HCEC 1CT (cell line): ENCODE data around the gene PSMA8.
A peak's percentile ranks its signal among the peaks of the same experiment; 100 is the strongest.
"Not testable (repeated sequence)": the region's sequence is repeated elsewhere in the genome, so short reads cannot be mapped to it uniquely, and the experiment has no call there.

Experiments
- DNase-seq: peaks from one replicate; pipeline ENCODE4 v3.0.0-alpha.2; 2017

PSMA8 gene

GRCh38 chr18:26176134-26176533 is 42.5 kb downstream of the PSMA8 start:
- no peak for DNase-seq

GRCh38 chr18:26181343-26181826 is 47.7 kb downstream of the PSMA8 start:
- no peak for DNase-seq

GRCh38 chr18:26183395-26184112 is 49.9 kb downstream of the PSMA8 start:
- DNase-seq: no peak

- DNase-seq: peak; percentile 7
These were observed 51.6 kb downstream of the PSMA8 start for GRCh38 chr18:26185267-26185666.

DNA sequence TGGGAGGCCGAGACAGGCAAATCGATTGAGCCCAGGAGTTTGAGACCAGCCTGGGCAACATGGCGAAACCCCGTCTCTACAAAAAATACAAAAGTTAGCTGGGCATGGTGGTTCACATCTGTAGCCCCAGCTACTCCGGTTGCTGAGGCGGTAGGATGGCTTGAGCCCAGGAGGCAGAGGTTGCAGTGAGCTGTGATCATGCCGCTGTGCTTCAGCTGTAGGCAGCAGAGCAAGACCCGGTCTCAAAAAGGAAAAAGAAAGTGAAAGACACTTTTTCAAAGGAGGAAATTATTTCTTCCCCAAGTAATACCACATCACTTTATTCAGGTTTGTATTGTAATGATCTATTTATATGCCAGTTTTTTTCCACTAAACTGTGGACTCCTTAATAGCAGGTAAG is 56.8 kb downstream of the PSMA8 start:
- DNase-seq: no peak

- DNase-seq: no peak
These were observed 58.6 kb downstream of the PSMA8 start for GRCh38 chr18:26192233-26192632.

GRCh38 chr18:26196605-26197004 is 62.9 kb downstream of the PSMA8 start:
- DNase-seq: no peak

DNA sequence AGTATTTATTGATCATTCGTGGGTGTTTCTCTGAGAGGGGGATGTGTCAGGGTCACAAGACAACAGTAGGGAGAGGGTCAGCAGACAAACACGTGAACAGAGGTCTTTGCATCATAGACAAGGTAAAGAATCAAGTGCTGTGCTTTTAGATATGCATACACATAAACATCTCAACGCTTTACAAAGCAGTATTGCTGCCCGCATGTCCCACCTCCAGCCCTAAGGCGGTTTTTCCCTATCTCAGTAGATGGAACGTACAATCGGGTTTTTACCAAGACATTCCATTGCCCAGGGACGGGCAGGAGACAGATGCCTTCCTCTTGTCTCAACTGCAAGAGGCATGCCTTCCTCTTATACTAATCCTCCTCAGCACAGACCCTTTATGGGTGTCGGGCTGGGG is 68.3 kb downstream of the PSMA8 start:
- not testable (repeated sequence) for DNase-seq

GRCh38 chr18:26205318-26205717 is 71.6 kb downstream of the PSMA8 start:
- no peak for DNase-seq

DNA sequence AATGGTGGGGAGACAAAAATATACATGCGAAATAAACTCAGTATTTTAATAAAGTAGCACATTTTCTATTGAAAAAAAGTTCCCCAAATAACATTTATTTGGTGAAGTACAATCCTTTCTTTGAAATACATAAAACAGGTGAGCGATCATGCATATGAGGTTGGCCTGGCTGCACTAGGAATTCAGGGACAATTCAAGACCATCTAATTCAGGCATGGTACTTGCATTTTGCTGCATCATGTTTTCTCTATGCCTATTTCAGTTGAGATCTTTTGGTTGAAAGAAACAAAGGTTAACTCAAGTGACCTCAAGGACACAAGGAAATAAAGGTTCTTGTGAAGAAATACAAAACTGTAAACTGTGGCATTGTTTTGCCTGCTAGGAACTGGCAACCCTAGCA is 72.8 kb downstream of the PSMA8 start:
- DNase-seq: no peak

- DNase-seq: no peak
These were observed 74.3 kb downstream of the PSMA8 start for GRCh38 chr18:26207937-26208336.

DNA sequence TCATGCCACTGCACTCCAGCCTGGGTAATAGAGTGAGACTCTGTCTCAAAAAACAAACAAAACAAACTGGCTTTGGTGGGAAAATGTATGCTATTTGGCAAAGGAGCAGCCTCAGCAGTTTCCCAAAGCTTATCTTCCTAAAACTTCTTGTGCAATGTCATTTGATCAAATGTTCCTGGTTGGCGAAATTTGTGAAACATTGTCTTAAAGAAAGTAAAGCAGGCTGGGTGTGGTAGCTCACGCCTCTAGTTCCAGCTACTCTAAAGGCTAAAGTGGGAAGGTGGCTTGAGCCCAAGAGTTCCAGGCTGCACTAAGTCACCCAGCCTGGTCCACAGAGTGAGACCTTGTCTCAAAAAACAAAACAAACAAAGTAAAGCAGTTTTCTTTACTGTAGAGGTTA is 75.3 kb downstream of the PSMA8 start:
- DNase-seq: no peak

- DNase-seq: no peak
These were observed 76.5 kb downstream of the PSMA8 start for GRCh38 chr18:26210147-26210546.

GRCh38 chr18:26215247-26215970 is 81.7 kb downstream of the PSMA8 start:
- no peak for DNase-seq

- DNase-seq: no peak
These were observed 91.5 kb downstream of the PSMA8 start for GRCh38 chr18:26225022-26225693.

DNA sequence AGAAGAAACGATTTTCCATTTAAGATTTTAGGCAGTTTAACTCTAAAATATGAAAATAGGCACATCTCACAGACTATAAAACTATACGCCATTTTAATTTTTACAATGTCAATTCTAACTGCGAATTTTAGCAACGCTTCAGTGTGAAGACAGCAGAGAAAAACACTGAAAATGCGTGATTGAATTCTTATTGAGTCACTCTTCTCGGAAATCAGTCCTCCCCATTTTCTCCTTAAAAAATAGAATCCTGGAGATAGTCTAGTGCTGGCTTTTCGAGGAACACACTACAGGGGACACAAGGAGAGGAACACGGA is 92.2 kb downstream of the PSMA8 start:
- no peak for DNase-seq

DNA sequence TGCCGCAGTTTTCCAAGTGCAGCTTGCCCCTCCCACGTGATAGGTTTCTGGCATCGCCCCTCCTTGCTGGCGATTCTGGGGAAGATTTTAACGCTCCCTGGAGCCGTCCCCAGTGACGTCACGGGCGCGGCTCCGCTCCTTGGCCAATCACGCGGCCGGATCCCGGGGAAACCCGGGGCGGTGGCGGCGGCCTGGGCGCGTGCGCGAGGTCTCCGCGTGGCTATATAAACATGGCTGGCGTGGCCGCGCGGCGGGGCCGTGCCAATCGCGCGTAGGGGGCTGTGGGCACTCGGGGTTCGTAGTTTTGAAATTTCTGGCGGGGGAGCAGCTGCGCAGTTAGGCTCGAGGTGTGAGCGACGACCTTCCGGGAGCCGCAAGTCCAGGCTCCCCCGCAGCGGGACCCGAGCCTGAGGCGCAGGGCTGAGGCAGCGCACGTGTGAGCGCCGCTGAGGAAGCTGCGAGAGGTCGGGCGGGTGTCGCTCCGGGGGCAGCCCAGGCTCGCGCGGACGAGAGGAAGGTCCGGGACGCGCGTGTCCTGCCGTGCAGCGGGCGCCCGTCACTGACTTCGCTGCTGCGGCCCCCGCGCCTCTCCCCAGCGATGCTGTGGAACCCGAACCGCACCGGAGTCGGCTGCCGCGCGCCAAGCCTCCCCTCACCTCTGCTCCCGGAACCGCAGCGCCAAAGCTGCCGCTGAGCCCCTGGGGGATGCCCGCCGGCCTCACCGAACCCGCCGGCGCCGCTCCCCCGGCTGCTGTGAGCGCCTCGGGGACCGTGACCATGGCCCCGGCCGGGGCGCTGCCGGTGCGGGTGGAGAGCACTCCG is 92.8 kb downstream of the PSMA8 start, which contains the start of gene TAF4B:
TSS of gene TAF4B (plus strand) at position 217 of the 822 bp plus-strand sequence. CDS start at position 706, 489 bp downstream.
- DNase-seq: peak; percentile 91

DNA sequence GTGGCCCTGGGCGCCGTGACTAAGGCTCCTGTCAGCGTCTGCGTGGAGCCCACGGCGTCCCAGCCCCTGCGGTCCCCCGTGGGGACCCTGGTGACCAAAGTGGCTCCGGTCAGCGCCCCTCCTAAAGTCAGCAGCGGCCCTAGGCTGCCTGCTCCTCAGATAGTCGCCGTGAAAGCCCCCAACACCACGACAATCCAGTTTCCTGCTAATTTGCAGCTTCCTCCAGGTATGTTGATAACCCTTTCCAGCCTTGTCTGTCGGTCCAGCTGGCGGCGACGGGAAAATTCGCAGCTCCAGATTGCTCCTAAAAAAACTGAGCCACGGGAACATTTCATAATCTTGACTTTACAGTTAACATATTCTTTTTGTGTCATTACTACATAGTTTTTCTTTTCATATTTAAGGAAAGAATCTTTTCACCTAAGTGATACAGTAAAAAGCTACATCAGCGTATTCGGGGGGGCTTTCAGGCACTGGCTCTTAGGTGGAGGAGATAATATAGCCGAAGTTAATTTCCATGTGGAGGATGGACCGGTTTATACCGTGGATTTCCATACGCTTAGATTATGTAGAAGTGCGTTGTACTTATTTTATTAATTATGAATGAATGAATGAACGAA is 93.5 kb downstream of the PSMA8 start:
- DNase-seq: no peak

DNA sequence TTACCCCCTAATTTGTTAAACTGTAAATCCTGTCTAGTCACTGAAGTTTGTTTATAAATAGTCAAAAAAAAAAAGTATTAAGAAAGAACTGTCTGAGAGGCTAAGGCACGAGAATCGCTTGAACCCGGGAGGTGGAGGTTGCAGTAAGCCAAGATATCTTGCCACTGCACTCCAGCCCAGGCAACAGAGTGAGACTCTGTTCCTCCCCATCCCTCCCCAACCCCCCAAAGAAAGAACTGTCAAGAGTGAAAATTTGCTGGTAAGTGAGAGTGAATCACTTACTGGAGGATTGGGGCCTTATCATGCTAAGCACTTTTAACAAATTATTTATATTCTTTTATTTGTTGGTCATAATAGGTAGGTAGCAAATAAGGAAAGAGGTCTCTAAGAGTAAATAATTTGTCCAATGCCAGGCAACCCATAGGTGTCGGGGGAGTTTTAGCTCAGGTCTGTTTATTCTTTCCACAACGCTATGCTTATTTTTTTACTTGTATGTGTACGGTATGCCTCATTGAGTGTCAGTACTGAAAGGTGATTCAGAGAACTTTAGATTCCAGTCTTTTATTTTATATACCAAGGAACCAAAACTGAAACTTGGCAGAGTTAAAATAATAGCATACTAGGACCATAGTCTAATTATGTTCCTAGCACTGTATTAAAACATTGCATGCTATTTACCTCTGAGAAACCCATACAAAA is 95.0 kb downstream of the PSMA8 start:
- DNase-seq: no peak

GRCh38 chr18:26230497-26230896 is 96.8 kb downstream of the PSMA8 start:
- DNase-seq: no peak

- DNase-seq: no peak
These were observed 99.5 kb downstream of the PSMA8 start for GRCh38 chr18:26233208-26233607.

DNA sequence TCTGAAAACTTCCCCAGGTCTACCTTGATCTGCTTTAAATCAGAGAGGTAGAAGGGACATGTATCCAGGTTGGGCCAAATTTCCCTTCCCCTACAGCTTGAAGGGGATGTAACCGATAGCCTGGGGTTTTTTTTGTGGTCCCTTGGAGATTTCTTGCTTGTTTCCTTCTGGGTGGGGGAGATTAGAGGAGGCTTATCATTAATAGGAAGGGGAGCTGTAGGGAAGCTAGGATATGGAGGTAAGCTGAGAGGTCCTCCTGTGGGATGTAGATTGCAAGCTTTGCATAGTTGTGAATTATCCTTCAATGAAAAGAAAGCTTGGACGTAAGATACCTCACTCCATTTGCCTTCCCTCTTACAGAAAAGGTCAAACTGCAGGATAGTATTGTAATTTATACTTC is 103.7 kb downstream of the PSMA8 start:
- DNase-seq: not testable (repeated sequence)
